Suppressor macrophage treated with lipopolysaccharide for 1 hour (primary cell): Measurements from ENCODE around the gene FAM229A.

ENCODE experiments used
- DNase-seq, 3 donors: peaks; one replicate each; pipeline ENCODE4 v3.0.0-alpha.2; 2020 to 2022

Gene FAM229A

GRCh38 chr1:32327204-32327603, 35.1 kb downstream of the FAM229A start:
- DNase-seq, result no peak

- DNase-seq, result no peak
Measured at GRCh38 chr1:32321712-32322291, 40.5 kb downstream of the FAM229A start.

GRCh38 chr1:32318127-32318869, 44.0 kb downstream of the FAM229A start:
- DNase-seq, result no peak

GRCh38 chr1:32316903-32317277, 45.4 kb downstream of the FAM229A start:
- DNase-seq, result no peak

- DNase-seq, result no peak
Measured at GRCh38 chr1:32311709-32312393, 50.4 kb downstream of the FAM229A start.
